ENCODE measurements around the gene ITM2B. TPM values are rescaled to one million over a fixed set of nuclear protein-coding genes. Genes with fewer than 3 reads are reported as not detected.

The ITM2B gene
- total RNA-seq, 1 experiment from 2014 or later = 224 TPM

DNA sequence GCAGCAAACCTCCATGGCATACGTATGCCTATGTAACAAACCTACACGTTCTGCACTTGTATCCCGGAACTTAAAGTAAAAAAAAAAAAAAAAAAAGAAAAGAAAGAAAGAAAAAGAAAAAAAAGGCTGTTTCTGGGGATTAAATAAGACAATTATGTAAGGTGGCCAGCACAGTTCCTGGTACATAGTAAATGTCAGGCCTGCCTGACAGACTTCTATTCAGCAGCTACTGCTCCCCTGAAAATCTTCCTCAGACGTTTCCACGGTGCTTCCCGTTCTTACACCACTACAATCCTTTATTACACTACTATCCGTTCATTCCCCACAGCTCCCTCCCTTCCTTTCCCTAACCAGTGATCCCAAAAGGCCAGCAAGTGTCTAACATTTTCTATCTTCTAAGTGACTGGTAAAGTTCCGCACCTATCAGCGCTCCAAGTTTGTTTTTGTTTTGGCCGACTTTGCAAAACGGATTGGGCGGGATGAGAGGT lies 69.9 kb downstream of the ITM2B start:
- Mint-ChIP-seq H3K4me1 (ENCODE audit: low read depth, unreplicated experiment) (peaks cover 6% of the 10 kb centered on the region), H3K27ac (ENCODE audit: unreplicated experiment) (peak overlapping the region; percentile 93), H3K36me3 (ENCODE audit: insufficient read depth, unreplicated experiment) (peaks cover 17% of the 10 kb centered on the region), H3K4me3 (ENCODE audit: unreplicated experiment) (peak overlapping the region; percentile 82), H3K9me3 (ENCODE audit: unreplicated experiment) (no peaks in the 10 kb centered on the region), H3K27me3 (ENCODE audit: insufficient read depth, unreplicated experiment) (no peaks in the 10 kb centered on the region)
- H3K4me1 ChIP-seq = peaks cover 5% of the 10 kb centered on the region
- BruUV-seq (replicated peaks) = no TSS peak
- H3K9me3 ChIP-seq = no peaks in the 10 kb centered on the region
- no peaks in the 10 kb centered on the region for H3K27me3 ChIP-seq (replicated peaks; ENCODE audit: control insufficient read depth, insufficient read depth, low read length)
- TF ChIP-seq, protein P1, sequence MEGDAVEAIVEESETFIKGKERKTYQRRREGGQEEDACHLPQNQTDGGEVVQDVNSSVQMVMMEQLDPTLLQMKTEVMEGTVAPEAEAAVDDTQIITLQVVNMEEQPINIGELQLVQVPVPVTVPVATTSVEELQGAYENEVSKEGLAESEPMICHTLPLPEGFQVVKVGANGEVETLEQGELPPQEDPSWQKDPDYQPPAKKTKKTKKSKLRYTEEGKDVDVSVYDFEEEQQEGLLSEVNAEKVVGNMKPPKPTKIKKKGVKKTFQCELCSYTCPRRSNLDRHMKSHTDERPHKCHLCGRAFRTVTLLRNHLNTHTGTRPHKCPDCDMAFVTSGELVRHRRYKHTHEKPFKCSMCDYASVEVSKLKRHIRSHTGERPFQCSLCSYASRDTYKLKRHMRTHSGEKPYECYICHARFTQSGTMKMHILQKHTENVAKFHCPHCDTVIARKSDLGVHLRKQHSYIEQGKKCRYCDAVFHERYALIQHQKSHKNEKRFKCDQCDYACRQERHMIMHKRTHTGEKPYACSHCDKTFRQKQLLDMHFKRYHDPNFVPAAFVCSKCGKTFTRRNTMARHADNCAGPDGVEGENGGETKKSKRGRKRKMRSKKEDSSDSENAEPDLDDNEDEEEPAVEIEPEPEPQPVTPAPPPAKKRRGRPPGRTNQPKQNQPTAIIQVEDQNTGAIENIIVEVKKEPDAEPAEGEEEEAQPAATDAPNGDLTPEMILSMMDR (IDR thresholded peaks at IDR 0.05; ENCODE audit: insufficient read depth in 1 of 2, low read depth in 1 of 2, low read length in 1 of 2, severe bottlenecking in 1 of 2, unreplicated experiment in 1 of 2) = no peak
- intact Hi-C loops (cut with micrococcal nuclease; ENCODE audit: unreplicated experiment) = no loop called here
- no peaks in the 10 kb centered on the region for H3K36me3 ChIP-seq (ENCODE audit: control insufficient read depth, insufficient read depth, low read length)
- CTCF ChIA-PET = no interaction called here
- no peak for DNase-seq
- peak overlapping the region; percentile 76 for H3K4me3 ChIP-seq (ENCODE audit: low read depth, low read length)
- POLR2A ChIA-PET = interaction anchor here (0.6 to 0.8 kb wide), 2 partner anchors 70 to 111 kb away, joined by 6 to 8 read pairs; partner anchors contain the start of gene ITM2B

DNA sequence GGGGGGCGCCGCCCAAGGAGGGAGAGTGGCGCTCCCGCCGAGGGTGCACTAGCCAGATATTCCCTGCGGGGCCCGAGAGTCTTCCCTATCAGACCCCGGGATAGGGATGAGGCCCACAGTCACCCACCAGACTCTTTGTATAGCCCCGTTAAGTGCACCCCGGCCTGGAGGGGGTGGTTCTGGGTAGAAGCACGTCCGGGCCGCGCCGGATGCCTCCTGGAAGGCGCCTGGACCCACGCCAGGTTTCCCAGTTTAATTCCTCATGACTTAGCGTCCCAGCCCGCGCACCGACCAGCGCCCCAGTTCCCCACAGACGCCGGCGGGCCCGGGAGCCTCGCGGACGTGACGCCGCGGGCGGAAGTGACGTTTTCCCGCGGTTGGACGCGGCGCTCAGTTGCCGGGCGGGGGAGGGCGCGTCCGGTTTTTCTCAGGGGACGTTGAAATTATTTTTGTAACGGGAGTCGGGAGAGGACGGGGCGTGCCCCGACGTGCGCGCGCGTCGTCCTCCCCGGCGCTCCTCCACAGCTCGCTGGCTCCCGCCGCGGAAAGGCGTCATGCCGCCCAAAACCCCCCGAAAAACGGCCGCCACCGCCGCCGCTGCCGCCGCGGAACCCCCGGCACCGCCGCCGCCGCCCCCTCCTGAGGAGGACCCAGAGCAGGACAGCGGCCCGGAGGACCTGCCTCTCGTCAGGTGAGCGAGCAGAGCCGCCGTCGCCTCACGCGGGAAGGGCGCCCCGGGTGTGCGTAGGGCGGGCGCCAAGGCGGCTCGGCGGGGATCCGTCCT lies 70.5 kb downstream of the ITM2B start, which contains the start of gene RB1:
Gene RB1 (plus strand): TSS at position 393 of the 784 bp plus-strand sequence. CDS start 162 bp downstream, at position 555.
- Mint-ChIP-seq H3K4me1 (ENCODE audit: low read depth, unreplicated experiment) (peaks cover 6% of the 10 kb centered on the region), H3K27me3 (ENCODE audit: insufficient read depth, unreplicated experiment) (no peaks in the 10 kb centered on the region), H3K27ac (ENCODE audit: unreplicated experiment) (peak within 1 kb of the TSS; percentile 93), H3K36me3 (ENCODE audit: insufficient read depth, unreplicated experiment) (peaks cover 17% of the 10 kb centered on the region), H3K9me3 (ENCODE audit: unreplicated experiment) (no peaks in the 10 kb centered on the region), H3K4me3 (ENCODE audit: unreplicated experiment) (peak within 1 kb of the TSS; percentile 82)
- TF ChIP-seq, protein P1 (IDR thresholded peaks at IDR 0.05; ENCODE audit: insufficient read depth in 1 of 2, low read depth in 1 of 2, low read length in 1 of 2, severe bottlenecking in 1 of 2, unreplicated experiment in 1 of 2) = no peak
- Histone ChIP-seq H3K36me3 (ENCODE audit: control insufficient read depth, insufficient read depth, low read length) (no peaks in the 10 kb centered on the region), H3K4me1 (peaks cover 4% of the 10 kb centered on the region; the same call in 1 of the 2 replicates), H3K9me3 (no peaks in the 10 kb centered on the region), H3K4me3 (ENCODE audit: low read depth, low read length) (peak within 1 kb of the TSS; percentile 76), H3K27me3 (replicated peaks; ENCODE audit: control insufficient read depth, insufficient read depth, low read length) (no peaks in the 10 kb centered on the region)
- ChIA-PET POLR2A (interaction anchor here (0.8 kb wide), 1 partner anchor 70 kb away, joined by 8 read pairs; the partner anchor contains the start of gene ITM2B), CTCF (no interaction called here)
- intact Hi-C loops (cut with micrococcal nuclease; ENCODE audit: unreplicated experiment) = loop anchor here (2.0 kb wide), 2 partner anchors 71 to 177 kb away; partner anchors contain the start of gene ITM2B
- peak; percentile 81 to 88 for DNase-seq
- TSS peak; percentile 86 for BruUV-seq (replicated peaks)

DNA sequence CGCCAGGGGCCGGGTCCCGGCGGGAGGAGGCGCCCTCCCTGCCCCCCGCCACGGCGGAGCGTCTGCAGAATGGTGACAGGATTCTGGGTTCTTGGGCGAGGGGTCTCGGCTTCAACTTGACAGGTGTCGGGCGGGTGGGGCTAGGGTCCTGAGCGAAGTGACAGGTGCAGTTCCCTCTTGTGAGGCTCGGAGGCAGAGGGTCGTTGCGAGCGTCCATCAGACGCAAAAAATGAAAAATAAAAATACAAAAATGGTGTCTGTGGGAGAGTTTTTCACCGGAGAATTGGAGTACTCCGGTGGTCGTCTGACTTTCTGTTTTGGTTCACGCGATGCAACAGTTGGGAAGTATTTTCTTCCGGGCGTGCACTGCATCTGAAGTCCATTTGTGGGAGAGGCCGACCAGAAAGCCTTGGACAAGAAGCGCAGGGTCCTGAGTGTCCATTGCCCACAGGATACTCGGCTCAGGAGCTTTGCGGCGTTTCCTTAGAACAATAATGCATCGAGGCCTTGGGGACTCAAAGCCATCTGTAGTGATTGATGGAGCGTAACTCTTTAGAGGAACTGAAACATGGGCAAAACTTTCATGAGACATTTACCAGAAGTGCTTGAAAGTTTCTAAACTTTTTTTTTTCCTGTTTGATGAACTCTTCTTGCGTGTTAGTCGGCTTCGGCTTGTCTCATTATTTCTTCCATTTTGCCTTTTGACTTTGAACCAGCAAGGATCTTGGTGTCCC lies 71.3 kb downstream of the ITM2B start:
- TSS peak; percentile 40 for BruUV-seq (replicated peaks)

More for the DNA sequence above, 71.3 kb downstream of the ITM2B start:
- Histone ChIP-seq H3K4me1 (peaks cover 4% of the 10 kb centered on the region; the same call in 1 of the 2 replicates), H3K36me3 (ENCODE audit: control insufficient read depth, insufficient read depth, low read length) (no peaks in the 10 kb centered on the region), H3K9me3 (no peaks in the 10 kb centered on the region), H3K27me3 (replicated peaks; ENCODE audit: control insufficient read depth, insufficient read depth, low read length) (no peaks in the 10 kb centered on the region), H3K4me3 (ENCODE audit: low read depth, low read length) (peak overlapping the region; percentile 76)
- Mint-ChIP-seq H3K27ac (ENCODE audit: unreplicated experiment) (peak overlapping the region; percentile 93), H3K9me3 (ENCODE audit: unreplicated experiment) (no peaks in the 10 kb centered on the region), H3K36me3 (ENCODE audit: insufficient read depth, unreplicated experiment) (peaks cover 17% of the 10 kb centered on the region), H3K4me3 (ENCODE audit: unreplicated experiment) (peak overlapping the region; percentile 82), H3K4me1 (ENCODE audit: low read depth, unreplicated experiment) (peaks cover 6% of the 10 kb centered on the region), H3K27me3 (ENCODE audit: insufficient read depth, unreplicated experiment) (no peaks in the 10 kb centered on the region)
- POLR2A ChIA-PET = no interaction called here
- intact Hi-C loops (cut with micrococcal nuclease; ENCODE audit: unreplicated experiment) = loop anchor here (2.0 kb wide), 2 partner anchors 72 to 178 kb away; partner anchors contain the start of gene ITM2B
- CTCF ChIA-PET = no interaction called here
- peak in 1 of 2 experiments; percentile 22 for DNase-seq
- TF ChIP-seq, protein P1 (IDR thresholded peaks at IDR 0.05; ENCODE audit: insufficient read depth in 1 of 2, low read depth in 1 of 2, low read length in 1 of 2, severe bottlenecking in 1 of 2, unreplicated experiment in 1 of 2) = no peak

All from Caco-2 (cell line).